ENCODE results near the gene SVEP1.
"Not testable (repeated sequence)": the region's sequence is repeated elsewhere in the genome, so short reads cannot be mapped to it uniquely, and the experiment has no call there.

The SVEP1 gene

GRCh38 chr9:110575945-110576344 lies 3.6 kb downstream of the SVEP1 start:
- DNase-seq = no peak

GRCh38 chr9:110575169-110575568 lies 4.4 kb downstream of the SVEP1 start:
- no peak for DNase-seq

GRCh38 chr9:110573305-110573704 lies 6.2 kb downstream of the SVEP1 start:
- DNase-seq = no peak

GRCh38 chr9:110571801-110572483 lies 7.6 kb downstream of the SVEP1 start:
- no peak for DNase-seq

- DNase-seq = no peak
These were observed 13.4 kb downstream of the SVEP1 start for GRCh38 chr9:110566156-110566555.

- no peak for DNase-seq
These were observed 17.7 kb downstream of the SVEP1 start for GRCh38 chr9:110561826-110562225.

GRCh38 chr9:110559869-110560268 lies 19.7 kb downstream of the SVEP1 start:
- no peak for DNase-seq

GRCh38 chr9:110555551-110556331 lies 23.8 kb downstream of the SVEP1 start:
- DNase-seq = no peak

GRCh38 chr9:110546411-110546871 lies 33.1 kb downstream of the SVEP1 start:
- DNase-seq = no peak

GRCh38 chr9:110545705-110546104 lies 33.8 kb downstream of the SVEP1 start:
- DNase-seq = no peak

- no peak for DNase-seq
These were observed 35.9 kb downstream of the SVEP1 start for GRCh38 chr9:110543631-110544051.

- no peak for DNase-seq
These were observed 37.6 kb downstream of the SVEP1 start for GRCh38 chr9:110541950-110542349.

GRCh38 chr9:110538647-110539041 lies 40.9 kb downstream of the SVEP1 start:
- DNase-seq = no peak

- no peak for DNase-seq
These were observed 41.5 kb downstream of the SVEP1 start for GRCh38 chr9:110537841-110538646.

GRCh38 chr9:110536822-110537221 lies 42.7 kb downstream of the SVEP1 start:
- DNase-seq = no peak

GRCh38 chr9:110534162-110534561 lies 45.4 kb downstream of the SVEP1 start:
- DNase-seq = not testable (repeated sequence)

GRCh38 chr9:110532908-110533665 lies 46.5 kb downstream of the SVEP1 start:
- DNase-seq = no peak

GRCh38 chr9:110531776-110532175 lies 47.8 kb downstream of the SVEP1 start:
- DNase-seq = no peak

- DNase-seq = not testable (repeated sequence)
These were observed 48.3 kb downstream of the SVEP1 start for GRCh38 chr9:110531241-110531640.

GRCh38 chr9:110528645-110529044 lies 50.9 kb downstream of the SVEP1 start:
- no peak for DNase-seq

- DNase-seq = no peak
These were observed 53.1 kb downstream of the SVEP1 start for GRCh38 chr9:110526426-110526825.

GRCh38 chr9:110521206-110521605 lies 58.3 kb downstream of the SVEP1 start:
- DNase-seq = no peak

All from NCI-H2081 (cell line).